Measurements from ENCODE around the gene UNCX. TPM values are rescaled to one million over a fixed set of nuclear protein-coding genes. Genes with fewer than 3 reads are reported as not detected.
A peak's percentile ranks its signal among the peaks of the same experiment; 100 is the strongest.

The UNCX gene
- total and polyA plus RNA-seq, 9 of the 15 experiments (the other 6 are each of a cell fraction or from before 2014, with no cell fraction given): not detected

DNA sequence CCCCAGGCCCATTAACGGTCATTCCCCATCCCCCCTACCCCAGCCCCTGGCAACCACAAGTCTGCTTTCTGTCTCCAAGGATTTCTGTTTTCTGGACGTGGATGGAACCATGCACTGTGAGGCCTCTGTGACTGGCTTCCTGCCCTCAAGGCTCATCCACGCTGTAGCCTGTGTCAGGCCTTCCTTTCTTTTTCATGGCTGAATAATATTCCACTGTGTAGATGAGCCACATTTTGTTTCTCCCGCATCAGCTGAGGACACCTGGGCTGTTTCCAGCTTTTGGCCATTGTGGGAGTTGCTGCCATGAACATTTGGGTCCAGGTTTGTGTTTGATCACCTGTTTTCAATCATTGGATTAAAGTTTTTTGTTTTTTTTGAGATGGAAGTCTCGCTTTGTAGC is 50.0 kb downstream of the UNCX start:
- H3K9me1 ChIP-seq (ENCODE audit: control insufficient read depth, insufficient read depth, low read length): no peaks in the 10 kb centered on the region
- peaks cover 10 to 46% of the 10 kb centered on the region in 2 experiments; a peak in 3 of 5 replicates for H3K27me3 ChIP-seq (ENCODE audit: control insufficient read depth in 2 of 2, insufficient read depth in 2 of 2, low read length in 2 of 2)
- ATAC-seq (no peak), FAIRE-seq (no peak), DNase-seq (ENCODE audit: extremely low read depth in 1 of 4, low spot score in 3 of 4) (no peak)
- no peaks in the 10 kb centered on the region for H3K79me2 ChIP-seq (ENCODE audit: control insufficient read depth, insufficient read depth, low read length)
- no peaks in the 10 kb centered on the region; the same call in 1 of the 2 replicates for H4K20me1 ChIP-seq (replicated peaks; ENCODE audit: control insufficient read depth, insufficient read depth, low read length)
- H3K27ac ChIP-seq (ENCODE audit: extremely low read depth, low read depth, low read length): no peak overlapping the region
- no peak overlapping the region for H2AFZ ChIP-seq (ENCODE audit: low read depth, low read length)
- in situ Hi-C loops (cut with MboI) (no loop called here), intact Hi-C loops (cut with micrococcal nuclease) (no loop called here)
- 1% methylated on average over 5 of the region's 5 CpGs for WGBS (ENCODE audit: insufficient coverage, low coverage, missing lambda C conversion rate)
- ChIA-PET POLR2A (interaction anchor here (1.0 kb wide), 1 partner anchor 8 kb away, joined by 3 read pairs; no protein-coding TSS in a partner anchor), CTCF (ENCODE audit: low intra/inter-chr PET ratio) (no interaction called here)
- peaks cover 0 to 12% of the 10 kb centered on the region in 2 experiments; a peak in 1 of 5 replicates for H3K4me1 ChIP-seq (replicated peaks in 1 of 2; ENCODE audit: control insufficient read depth in 2 of 2, insufficient read depth in 2 of 2, low read length in 2 of 2)
- BruUV-seq (replicated peaks): no TSS peak
- no peaks in the 10 kb centered on the region for H3K36me3 ChIP-seq (ENCODE audit: control insufficient read depth, insufficient read depth, low read length)
- no peak overlapping the region for H3K9ac ChIP-seq (ENCODE audit: insufficient read depth in 1 of 2, low read depth in 2 of 2, low read length in 2 of 2)
- no peak overlapping the region for H3K4me2 ChIP-seq (ENCODE audit: insufficient read depth, low read length)
- TF ChIP-seq ZNF146 (CRISPR knock-in tag; IDR thresholded peaks at IDR 0.05; ENCODE audit: unreplicated experiment): peak; percentile 86
- TF ChIP-seq, protein P1, sequence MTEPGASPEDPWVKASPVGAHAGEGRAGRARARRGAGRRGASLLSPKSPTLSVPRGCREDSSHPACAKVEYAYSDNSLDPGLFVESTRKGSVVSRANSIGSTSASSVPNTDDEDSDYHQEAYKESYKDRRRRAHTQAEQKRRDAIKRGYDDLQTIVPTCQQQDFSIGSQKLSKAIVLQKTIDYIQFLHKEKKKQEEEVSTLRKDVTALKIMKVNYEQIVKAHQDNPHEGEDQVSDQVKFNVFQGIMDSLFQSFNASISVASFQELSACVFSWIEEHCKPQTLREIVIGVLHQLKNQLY (CRISPR knock-in tag; conservative IDR thresholded peaks at IDR 0.05): no peak
- H3K4me3 ChIP-seq: no peak overlapping the region
- H3K9me3 ChIP-seq (replicated peaks; ENCODE audit: control insufficient read depth, insufficient read depth, low read depth, low read length): no peaks in the 10 kb centered on the region

DNA sequence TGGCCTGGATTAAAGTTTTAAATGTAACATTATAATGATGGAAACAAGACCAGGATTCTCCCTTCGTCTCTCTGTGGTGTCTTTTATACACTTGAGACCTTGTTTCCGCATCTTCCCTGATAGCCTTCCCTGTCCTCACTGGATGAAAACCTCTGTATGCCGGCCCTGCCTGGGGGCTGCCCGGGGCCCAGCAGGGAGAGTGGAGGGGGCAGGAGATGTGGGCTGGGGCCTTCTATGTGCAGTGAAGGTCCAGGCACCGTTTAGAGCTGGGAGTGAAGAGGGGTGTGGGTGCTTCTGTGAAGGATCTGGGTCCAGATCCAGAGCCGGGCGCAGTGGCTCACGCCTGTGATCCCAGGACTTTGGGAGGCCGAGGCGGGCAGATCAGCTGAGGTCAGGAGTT is 50.7 kb downstream of the UNCX start:
- peaks cover 11 to 46% of the 10 kb centered on the region in 2 experiments; a peak in 3 of 5 replicates for H3K27me3 ChIP-seq (ENCODE audit: control insufficient read depth in 2 of 2, insufficient read depth in 2 of 2, low read length in 2 of 2)
- in situ Hi-C loops (cut with MboI): no loop called here
- no peak for ATAC-seq
- TF ChIP-seq ZNF584 (CRISPR knock-in tag; IDR thresholded peaks at IDR 0.05; ENCODE audit: low read depth): no peak
- no peak for TF ChIP-seq POLR2G (IDR thresholded peaks at IDR 0.05; ENCODE audit: low read depth, low read length)
- TF ChIP-seq, protein P2, sequence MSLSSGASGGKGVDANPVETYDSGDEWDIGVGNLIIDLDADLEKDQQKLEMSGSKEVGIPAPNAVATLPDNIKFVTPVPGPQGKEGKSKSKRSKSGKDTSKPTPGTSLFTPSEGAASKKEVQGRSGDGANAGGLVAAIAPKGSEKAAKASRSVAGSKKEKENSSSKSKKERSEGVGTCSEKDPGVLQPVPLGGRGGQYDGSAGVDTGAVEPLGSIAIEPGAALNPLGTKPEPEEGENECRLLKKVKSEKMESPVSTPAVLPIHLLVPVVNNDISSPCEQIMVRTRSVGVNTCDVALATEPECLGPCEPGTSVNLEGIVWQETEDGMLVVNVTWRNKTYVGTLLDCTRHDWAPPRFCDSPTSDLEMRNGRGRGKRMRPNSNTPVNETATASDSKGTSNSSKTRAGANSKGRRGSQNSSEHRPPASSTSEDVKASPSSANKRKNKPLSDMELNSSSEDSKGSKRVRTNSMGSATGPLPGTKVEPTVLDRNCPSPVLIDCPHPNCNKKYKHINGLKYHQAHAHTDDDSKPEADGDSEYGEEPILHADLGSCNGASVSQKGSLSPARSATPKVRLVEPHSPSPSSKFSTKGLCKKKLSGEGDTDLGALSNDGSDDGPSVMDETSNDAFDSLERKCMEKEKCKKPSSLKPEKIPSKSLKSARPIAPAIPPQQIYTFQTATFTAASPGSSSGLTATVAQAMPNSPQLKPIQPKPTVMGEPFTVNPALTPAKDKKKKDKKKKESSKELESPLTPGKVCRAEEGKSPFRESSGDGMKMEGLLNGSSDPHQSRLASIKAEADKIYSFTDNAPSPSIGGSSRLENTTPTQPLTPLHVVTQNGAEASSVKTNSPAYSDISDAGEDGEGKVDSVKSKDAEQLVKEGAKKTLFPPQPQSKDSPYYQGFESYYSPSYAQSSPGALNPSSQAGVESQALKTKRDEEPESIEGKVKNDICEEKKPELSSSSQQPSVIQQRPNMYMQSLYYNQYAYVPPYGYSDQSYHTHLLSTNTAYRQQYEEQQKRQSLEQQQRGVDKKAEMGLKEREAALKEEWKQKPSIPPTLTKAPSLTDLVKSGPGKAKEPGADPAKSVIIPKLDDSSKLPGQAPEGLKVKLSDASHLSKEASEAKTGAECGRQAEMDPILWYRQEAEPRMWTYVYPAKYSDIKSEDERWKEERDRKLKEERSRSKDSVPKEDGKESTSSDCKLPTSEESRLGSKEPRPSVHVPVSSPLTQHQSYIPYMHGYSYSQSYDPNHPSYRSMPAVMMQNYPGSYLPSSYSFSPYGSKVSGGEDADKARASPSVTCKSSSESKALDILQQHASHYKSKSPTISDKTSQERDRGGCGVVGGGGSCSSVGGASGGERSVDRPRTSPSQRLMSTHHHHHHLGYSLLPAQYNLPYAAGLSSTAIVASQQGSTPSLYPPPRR (CRISPR knock-in tag; IDR thresholded peaks at IDR 0.05; ENCODE audit: borderline replicate concordance): no peak
- TF ChIP-seq, protein P3, sequence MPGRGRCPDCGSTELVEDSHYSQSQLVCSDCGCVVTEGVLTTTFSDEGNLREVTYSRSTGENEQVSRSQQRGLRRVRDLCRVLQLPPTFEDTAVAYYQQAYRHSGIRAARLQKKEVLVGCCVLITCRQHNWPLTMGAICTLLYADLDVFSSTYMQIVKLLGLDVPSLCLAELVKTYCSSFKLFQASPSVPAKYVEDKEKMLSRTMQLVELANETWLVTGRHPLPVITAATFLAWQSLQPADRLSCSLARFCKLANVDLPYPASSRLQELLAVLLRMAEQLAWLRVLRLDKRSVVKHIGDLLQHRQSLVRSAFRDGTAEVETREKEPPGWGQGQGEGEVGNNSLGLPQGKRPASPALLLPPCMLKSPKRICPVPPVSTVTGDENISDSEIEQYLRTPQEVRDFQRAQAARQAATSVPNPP (IDR thresholded peaks at IDR 0.05; ENCODE audit: borderline replicate concordance, insufficient read depth, insufficient read length): no peak
- TF ChIP-seq ZNF699 (CRISPR knock-in tag; IDR thresholded peaks at IDR 0.05; ENCODE audit: insufficient replicate concordance): no peak
- no peak for TF ChIP-seq NUFIP1 (IDR thresholded peaks at IDR 0.05; ENCODE audit: partially characterized antibody)

More for the DNA sequence above, 50.7 kb downstream of the UNCX start:
- Histone ChIP-seq H3K27ac (ENCODE audit: extremely low read depth, low read depth, low read length) (no peak overlapping the region), H2AFZ (ENCODE audit: low read depth, low read length) (no peak overlapping the region), H3K9me3 (replicated peaks; ENCODE audit: control insufficient read depth, insufficient read depth, low read depth, low read length) (no peaks in the 10 kb centered on the region), H3K4me1 (replicated peaks in 1 of 2; ENCODE audit: control insufficient read depth in 2 of 2, insufficient read depth in 2 of 2, low read length in 2 of 2) (peaks cover 0 to 16% of the 10 kb centered on the region in 2 experiments; a peak in 1 of 5 replicates), H3K4me2 (ENCODE audit: insufficient read depth, low read length) (no peak overlapping the region), H4K20me1 (replicated peaks; ENCODE audit: control insufficient read depth, insufficient read depth, low read length) (no peaks in the 10 kb centered on the region; the same call in 1 of the 2 replicates), H3K4me3 (no peak overlapping the region), H3K79me2 (ENCODE audit: control insufficient read depth, insufficient read depth, low read length) (no peaks in the 10 kb centered on the region), H3K9ac (ENCODE audit: insufficient read depth in 1 of 2, low read depth in 2 of 2, low read length in 2 of 2) (no peak overlapping the region), H3K9me1 (ENCODE audit: control insufficient read depth, insufficient read depth, low read length) (no peaks in the 10 kb centered on the region), H3K36me3 (ENCODE audit: control insufficient read depth, insufficient read depth, low read length) (no peaks in the 10 kb centered on the region)
- intact Hi-C loops (cut with micrococcal nuclease): no loop called here
- POLR2A ChIA-PET: no interaction called here
- DNase-seq (ENCODE audit: extremely low read depth in 1 of 4, low spot score in 3 of 4): no peak
- CTCF ChIA-PET (ENCODE audit: low intra/inter-chr PET ratio): no interaction called here
- BruUV-seq (replicated peaks): no TSS peak
- FAIRE-seq: no peak
- 13% methylated on average over 8 of the region's 10 CpGs for WGBS (ENCODE audit: insufficient coverage, low coverage, missing lambda C conversion rate)
